ENCODE measurements around the gene FERD3L. TPM values are rescaled to one million over a fixed set of nuclear protein-coding genes. Genes with fewer than 3 reads are reported as not detected.

The FERD3L gene
- total RNA-seq, 1 experiment from 2014 or later: not detected

GRCh38 chr7:19146699-19147098 lies 1.5 kb upstream of the FERD3L start:
- POLR2A ChIA-PET: no interaction called here
- Mint-ChIP-seq H3K4me3 (no peak overlapping the region), H3K4me1 (peaks cover 44% of the 10 kb centered on the region), H3K9me3 (no peaks in the 10 kb centered on the region), H3K36me3 (no peaks in the 10 kb centered on the region), H3K27ac (no peak overlapping the region), H3K27me3 (ENCODE audit: low read depth) (peaks cover 78% of the 10 kb centered on the region)
- TF ChIP-seq NFE2L1 (CRISPR knock-in tag; IDR thresholded peaks at IDR 0.05): no peak
- TF ChIP-seq ZNF512 (CRISPR knock-in tag; IDR thresholded peaks at IDR 0.05; ENCODE audit: borderline replicate concordance): no peak
- ATAC-seq (no peak), DNase-seq (ENCODE audit: low spot score) (no peak)
- CTCF ChIA-PET: interaction anchor here (1.1 to 1.6 kb wide), 3 partner anchors 25 to 519 kb away, joined by 4 to 12 read pairs (median 8); no protein-coding TSS in a partner anchor

- DNase-seq (ENCODE audit: low spot score): peak; percentile 48
- H3K27me3 Mint-ChIP-seq (ENCODE audit: low read depth): peaks cover 81% of the 10 kb centered on the region
- H3K4me1 Mint-ChIP-seq: peaks cover 44% of the 10 kb centered on the region
- no peak overlapping the region for H3K27ac Mint-ChIP-seq
- peak; percentile 61 for ATAC-seq
- ChIA-PET POLR2A (no interaction called here), CTCF (interaction anchor here (0.6 to 2.8 kb wide), 7 partner anchors 14 to 520 kb away, joined by 3 to 12 read pairs (median 4); no protein-coding TSS in a partner anchor)
- TF ChIP-seq CBFB (CRISPR knock-in tag; IDR thresholded peaks at IDR 0.05; ENCODE audit: low read depth) (no peak), CTCF (IDR thresholded peaks at IDR 0.05) (no peak), CREB1 (CRISPR knock-in tag; IDR thresholded peaks at IDR 0.05) (no peak), ZNF396 (CRISPR knock-in tag; IDR thresholded peaks at IDR 0.05; ENCODE audit: borderline replicate concordance) (no peak), HMGXB4 (CRISPR knock-in tag; IDR thresholded peaks at IDR 0.05) (no peak), STAT6 (CRISPR knock-in tag; conservative IDR thresholded peaks at IDR 0.05; ENCODE audit: low read depth) (no peak), IRF2 (CRISPR knock-in tag; IDR thresholded peaks at IDR 0.05; ENCODE audit: borderline replicate concordance, low read depth) (no peak), E2F4 (CRISPR knock-in tag; IDR thresholded peaks at IDR 0.05; ENCODE audit: borderline replicate concordance, low read depth) (no peak), ZSCAN18 (CRISPR knock-in tag; IDR thresholded peaks at IDR 0.05) (no peak), PRDM15 (CRISPR knock-in tag; IDR thresholded peaks at IDR 0.05) (no peak), ZNF416 (CRISPR knock-in tag; IDR thresholded peaks at IDR 0.05) (no peak), USF2 (CRISPR knock-in tag; IDR thresholded peaks at IDR 0.05) (no peak), ZNF512 (CRISPR knock-in tag; IDR thresholded peaks at IDR 0.05; ENCODE audit: borderline replicate concordance) (no peak), ETV6 (CRISPR knock-in tag; IDR thresholded peaks at IDR 0.05) (no peak)
- H3K9me3 Mint-ChIP-seq: no peaks in the 10 kb centered on the region
- H3K36me3 Mint-ChIP-seq: no peaks in the 10 kb centered on the region
- peak overlapping the region; percentile 89 for H3K4me3 Mint-ChIP-seq
Observed at GRCh38 chr7:19145434-19146115, 354 bp upstream of the FERD3L start.

All from WTC11 (cell line).